ENCODE measurements around the gene ZDHHC11B.
"Not testable (repeated sequence)": the region's sequence is repeated elsewhere in the genome, so short reads cannot be mapped to it uniquely, and the experiment has no call there.

Gene ZDHHC11B

DNA sequence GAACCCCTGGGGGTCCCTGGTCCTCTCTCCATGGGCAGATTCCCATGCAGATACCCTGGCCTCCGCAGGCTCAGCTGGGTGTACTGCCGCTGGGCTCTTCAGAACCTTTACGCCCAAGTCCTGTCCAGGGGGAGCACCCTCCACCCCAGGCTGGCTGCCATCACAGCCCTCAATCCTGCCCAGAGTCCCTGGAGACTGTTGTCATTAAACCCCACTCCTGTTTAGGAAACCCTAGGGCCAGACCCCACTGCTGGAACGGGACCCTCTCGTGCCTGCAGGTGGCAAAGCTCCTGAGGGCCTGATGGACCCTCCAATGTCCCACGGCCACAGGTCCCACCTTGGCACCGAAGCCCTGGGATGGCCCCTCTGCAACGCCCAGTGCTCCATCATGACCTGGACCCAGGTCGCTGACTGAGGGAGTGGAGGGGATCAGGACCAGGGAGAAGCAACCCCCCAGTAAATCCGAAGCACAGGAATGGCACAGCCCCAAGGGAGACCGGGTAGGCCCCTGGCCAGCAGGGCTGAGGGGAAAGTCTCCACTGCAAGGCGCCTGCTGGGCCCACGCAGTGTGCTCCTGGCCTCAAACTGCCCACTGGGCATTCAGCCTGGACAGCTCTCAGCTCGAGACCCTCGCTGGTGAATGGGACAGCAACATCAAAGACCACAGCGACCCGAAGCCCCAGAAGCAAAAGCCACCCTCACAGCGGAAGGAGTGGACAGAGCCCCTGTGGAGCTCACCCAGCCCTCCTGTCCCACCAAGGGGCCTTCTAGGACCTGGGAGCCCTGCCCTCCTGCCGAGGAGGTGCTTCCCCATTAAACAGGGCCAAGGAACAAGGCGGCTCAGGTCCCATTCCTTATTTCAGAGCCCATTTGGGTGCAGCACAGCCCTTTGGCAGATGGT lies 8.3 kb downstream of the ZDHHC11B start:
- Mint-ChIP-seq H3K27me3 (peaks cover 3% of the 10 kb centered on the region), H3K27ac (no peak overlapping the region), H3K36me3 (no peaks in the 10 kb centered on the region), H3K4me1 (no peaks in the 10 kb centered on the region), H3K9me3 (no peaks in the 10 kb centered on the region), H3K4me3 (no peak overlapping the region)

DNA sequence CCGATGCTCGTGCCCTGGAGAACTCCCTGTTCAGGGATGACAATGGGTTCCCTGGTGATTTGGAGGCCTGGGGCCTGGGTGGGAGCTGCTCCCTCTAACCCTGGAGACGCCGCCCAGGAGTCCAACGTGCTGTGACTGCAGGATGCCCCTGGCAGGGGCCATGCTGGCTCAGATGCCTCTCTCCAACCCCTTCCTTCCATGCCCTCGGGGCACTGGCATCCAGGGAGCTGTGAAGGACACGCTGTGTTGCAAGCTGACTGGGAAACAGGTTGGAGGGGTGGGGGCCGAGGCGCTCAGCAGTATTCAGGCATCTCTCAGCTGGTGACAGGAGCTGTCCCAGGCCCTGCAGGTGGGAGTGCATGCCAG lies 9.0 kb downstream of the ZDHHC11B start:
- not testable (repeated sequence) for H3K27me3 Mint-ChIP-seq, H3K4me3 Mint-ChIP-seq, H3K9me3 Mint-ChIP-seq, H3K4me1 Mint-ChIP-seq, H3K36me3 Mint-ChIP-seq, H3K27ac Mint-ChIP-seq

DNA sequence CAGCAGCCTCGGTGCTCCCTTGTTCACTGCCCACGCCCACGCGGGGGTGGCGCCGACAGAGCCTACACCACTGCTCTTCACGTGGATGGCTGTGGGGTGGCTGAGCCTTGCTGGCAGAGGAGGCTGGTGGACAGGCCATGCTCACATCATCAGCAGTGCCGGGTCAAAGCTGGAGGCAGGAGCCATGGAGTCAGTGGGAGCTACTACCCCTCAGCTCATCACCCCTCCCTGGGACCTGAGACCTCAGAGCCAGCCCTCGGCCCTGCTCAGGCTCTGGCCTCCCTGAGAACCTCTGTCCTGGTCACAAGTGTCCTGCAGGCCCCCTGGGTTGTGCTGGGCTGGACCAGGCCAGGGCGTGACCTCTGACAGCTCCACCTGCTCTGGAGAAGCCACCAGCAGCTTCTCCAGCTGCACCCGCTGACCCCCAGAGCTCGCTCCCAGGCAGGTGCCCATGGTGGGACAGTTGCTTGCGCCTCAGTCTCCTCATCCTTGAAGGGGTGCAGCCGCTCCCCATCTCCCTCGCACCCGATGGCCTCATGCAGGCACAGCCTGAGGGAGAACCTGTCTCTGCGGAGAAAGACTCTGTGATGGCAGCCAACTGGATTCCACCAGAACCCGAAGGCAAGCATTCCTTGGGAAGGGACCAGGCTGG lies 9.5 kb downstream of the ZDHHC11B start:
- not testable (repeated sequence) for H3K27me3 Mint-ChIP-seq, H3K9me3 Mint-ChIP-seq, H3K27ac Mint-ChIP-seq, H3K4me3 Mint-ChIP-seq, H3K36me3 Mint-ChIP-seq, H3K4me1 Mint-ChIP-seq

DNA sequence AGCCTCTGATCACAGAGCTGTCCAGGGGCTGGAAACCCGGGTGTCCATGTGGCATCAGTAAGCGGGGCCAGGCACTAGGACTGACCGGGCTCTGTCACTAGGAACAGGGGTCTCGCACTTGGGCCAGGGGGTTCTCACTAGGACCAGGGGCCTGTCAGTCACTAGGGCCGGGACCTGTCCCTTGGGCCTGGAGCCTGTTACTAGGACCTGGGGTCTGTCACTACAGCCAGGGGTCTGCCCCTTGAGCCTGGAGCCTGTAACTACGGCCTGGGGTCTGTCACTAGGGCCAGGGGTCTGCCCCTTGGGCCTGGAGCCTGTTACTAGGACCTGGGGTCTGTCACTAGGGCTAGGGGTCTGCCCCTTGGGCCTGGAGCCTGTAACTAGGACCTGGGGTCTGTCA lies 10.2 kb downstream of the ZDHHC11B start:
- not testable (repeated sequence) for H3K27me3 Mint-ChIP-seq, H3K4me3 Mint-ChIP-seq, H3K9me3 Mint-ChIP-seq, H3K4me1 Mint-ChIP-seq, H3K27ac Mint-ChIP-seq, H3K36me3 Mint-ChIP-seq

DNA sequence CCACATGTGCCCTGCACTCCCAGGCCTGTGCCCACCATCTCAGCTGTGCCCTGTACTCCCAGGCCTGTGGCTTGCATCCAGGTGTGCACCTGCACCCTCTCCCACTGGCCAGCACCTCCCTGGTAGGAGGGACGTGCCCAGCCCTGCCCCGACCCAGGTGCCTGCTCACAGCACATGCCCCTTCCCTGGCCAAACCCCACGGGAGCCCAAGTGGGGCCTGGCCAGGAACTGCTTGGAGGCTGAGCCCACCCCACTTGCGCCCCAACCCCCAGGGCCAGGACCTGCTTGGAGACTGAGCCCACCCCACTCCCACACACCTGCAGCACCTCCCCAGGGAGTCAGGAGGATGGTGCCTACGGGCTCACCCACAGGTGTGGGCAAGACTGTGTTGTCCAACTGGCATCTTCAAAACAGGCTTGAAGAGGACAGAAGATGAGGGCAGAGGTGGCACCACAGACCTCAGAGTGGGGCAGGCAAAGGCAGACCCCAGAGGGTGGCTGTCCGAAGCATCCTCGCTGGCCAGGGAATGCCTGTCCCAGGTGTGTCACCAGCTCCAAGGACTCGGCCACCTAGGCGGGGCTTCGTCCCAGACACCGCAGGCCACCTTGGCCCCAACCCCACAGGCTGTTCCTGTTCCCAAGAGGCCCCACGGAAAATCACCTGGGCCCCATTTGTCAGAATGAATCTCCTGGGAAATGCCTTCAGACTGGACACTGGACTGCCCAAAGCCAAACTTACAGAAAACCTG lies 10.8 kb downstream of the ZDHHC11B start:
- no peak overlapping the region for H3K4me3 Mint-ChIP-seq
- no peaks in the 10 kb centered on the region for H3K9me3 Mint-ChIP-seq
- no peaks in the 10 kb centered on the region for H3K4me1 Mint-ChIP-seq
- no peak overlapping the region for H3K27ac Mint-ChIP-seq
- no peaks in the 10 kb centered on the region for H3K36me3 Mint-ChIP-seq
- H3K27me3 Mint-ChIP-seq, result peaks cover 3% of the 10 kb centered on the region

DNA sequence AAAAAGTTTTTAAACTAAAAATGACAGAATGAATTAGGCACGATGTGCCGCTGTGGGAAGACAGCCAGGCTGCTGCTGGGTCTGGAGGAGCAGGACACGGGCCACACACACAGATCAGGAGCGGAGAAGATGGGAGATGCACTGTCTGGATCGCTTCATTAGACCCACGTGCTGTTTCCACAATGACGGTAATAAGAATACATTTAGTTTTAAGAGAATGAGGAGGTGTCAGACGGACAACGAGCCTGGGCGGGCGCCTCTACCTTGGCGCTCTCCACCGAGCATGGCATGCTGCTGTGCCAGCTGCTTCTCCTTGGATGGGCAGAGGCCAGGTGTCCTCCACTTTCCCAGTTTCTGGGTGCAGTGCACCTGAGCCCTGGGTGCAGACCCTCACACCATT lies 11.6 kb downstream of the ZDHHC11B start:
- not testable (repeated sequence) for H3K27ac Mint-ChIP-seq

DNA sequence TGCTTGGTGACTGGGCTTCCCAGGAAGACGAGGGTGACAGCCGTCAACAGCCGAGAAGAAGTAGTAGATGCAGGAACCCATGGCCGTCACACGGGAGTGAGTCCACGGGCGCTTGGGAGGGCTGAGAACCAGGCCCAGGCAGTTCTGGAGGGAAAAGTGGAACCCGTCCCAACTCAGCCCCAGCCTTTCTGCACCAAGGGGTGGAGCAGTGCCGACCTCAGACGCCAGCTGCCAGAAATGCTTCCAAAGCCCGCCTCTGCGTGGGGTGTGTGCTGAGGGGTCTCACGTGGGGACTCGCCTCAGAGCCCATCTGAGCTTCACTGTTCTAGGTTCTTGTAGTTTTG lies 12.0 kb downstream of the ZDHHC11B start:
- H3K36me3 Mint-ChIP-seq, H3K9me3 Mint-ChIP-seq, H3K4me1 Mint-ChIP-seq, H3K27ac Mint-ChIP-seq, H3K4me3 Mint-ChIP-seq, H3K27me3 Mint-ChIP-seq: not testable (repeated sequence)

More for the DNA sequence above, 11.6 kb downstream of the ZDHHC11B start:
- not testable (repeated sequence) for H3K4me3 Mint-ChIP-seq, H3K27me3 Mint-ChIP-seq, H3K36me3 Mint-ChIP-seq, H3K9me3 Mint-ChIP-seq, H3K4me1 Mint-ChIP-seq

DNA sequence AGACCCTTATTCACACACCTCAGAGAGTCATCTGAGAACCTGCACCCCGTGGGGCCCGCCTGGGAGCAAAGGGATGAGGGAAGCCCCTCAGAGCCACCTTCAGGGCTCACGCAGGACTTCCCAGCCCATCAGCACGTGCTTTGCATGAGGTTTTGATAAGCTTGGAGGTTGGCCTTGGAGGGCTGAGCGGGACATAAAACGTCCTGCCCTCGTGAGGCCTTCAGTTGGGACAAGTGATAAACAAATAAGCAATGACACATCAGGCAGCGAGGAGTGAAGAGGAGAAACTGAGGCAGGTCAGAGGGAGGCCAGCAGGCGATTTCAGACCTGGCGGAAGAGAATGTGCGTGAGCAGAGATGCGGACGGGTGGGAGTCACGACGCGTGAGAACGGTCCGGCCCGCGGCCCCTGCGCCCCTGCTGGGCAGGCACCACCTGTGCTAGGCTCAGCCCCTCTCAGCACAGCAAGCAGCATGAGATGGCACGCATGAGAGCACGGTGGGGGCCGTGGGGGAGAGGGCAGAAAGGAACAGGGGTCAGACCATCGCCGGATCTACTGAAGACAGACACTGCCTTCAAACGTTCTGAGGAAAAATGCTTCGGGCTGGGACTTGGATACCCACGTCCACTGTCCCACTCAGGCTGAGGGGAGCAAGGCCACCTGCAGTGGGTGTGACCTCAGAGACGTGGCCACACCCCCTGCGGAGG lies 12.5 kb downstream of the ZDHHC11B start:
- not testable (repeated sequence) for H3K27me3 Mint-ChIP-seq, H3K4me1 Mint-ChIP-seq, H3K4me3 Mint-ChIP-seq, H3K9me3 Mint-ChIP-seq, H3K27ac Mint-ChIP-seq, H3K36me3 Mint-ChIP-seq

DNA sequence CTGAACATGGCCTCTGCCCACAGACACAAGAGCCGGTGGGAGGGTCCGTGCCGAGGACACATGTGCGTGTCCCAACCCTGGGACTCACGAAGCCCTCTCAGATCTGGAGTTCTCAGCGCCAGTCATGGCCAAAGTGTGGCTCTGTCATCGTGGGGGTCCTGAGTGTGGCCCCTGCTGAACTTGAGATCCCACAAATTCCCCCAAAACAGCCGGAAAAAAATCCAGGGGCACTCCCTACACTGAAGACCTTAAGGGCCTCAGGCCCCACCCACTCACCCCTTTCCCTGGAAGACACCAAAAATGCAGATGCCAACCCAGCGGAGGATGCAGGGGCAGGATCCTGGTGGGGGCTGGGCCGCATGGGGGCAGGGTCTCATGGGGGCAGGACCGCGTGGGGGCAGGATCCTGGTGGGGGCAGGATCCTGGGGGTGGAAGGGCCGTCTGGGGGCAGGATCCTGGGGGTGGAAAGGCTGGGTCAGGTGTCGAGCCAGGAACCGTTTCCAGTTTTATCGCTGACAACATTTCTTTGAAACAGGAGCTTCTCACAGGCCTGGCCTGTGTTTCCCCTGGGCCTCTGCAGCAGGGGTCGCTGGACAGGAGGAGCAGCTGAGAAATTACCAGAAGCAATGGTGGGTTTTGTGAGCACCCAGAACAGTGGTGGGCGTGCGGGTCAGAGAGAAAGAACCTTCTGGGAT lies 13.3 kb downstream of the ZDHHC11B start:
- not testable (repeated sequence) for H3K36me3 Mint-ChIP-seq, H3K27me3 Mint-ChIP-seq, H3K9me3 Mint-ChIP-seq, H3K4me1 Mint-ChIP-seq, H3K4me3 Mint-ChIP-seq, H3K27ac Mint-ChIP-seq

DNA sequence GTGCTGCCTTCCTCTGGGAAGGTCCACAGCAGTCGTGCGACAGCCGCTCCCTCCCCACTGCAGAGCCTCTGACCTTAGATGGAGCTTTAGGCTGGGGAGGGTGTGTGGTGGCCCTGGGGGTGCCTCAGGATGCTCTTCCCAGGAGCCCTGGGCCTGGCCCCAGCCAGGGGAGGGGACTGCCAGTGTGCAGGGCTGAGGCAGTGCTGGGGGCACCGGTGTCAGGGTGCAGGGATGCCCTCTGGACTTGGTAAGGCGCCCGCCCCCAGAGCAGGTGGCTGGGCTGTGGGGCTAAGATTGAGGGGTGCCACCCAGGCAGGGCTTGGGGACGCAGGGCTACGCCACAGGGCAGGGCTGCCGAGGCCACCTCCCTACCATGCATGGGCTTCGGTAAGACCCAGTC lies 13.9 kb downstream of the ZDHHC11B start:
- not testable (repeated sequence) for H3K9me3 Mint-ChIP-seq, H3K27ac Mint-ChIP-seq, H3K36me3 Mint-ChIP-seq, H3K4me3 Mint-ChIP-seq, H3K4me1 Mint-ChIP-seq, H3K27me3 Mint-ChIP-seq

DNA sequence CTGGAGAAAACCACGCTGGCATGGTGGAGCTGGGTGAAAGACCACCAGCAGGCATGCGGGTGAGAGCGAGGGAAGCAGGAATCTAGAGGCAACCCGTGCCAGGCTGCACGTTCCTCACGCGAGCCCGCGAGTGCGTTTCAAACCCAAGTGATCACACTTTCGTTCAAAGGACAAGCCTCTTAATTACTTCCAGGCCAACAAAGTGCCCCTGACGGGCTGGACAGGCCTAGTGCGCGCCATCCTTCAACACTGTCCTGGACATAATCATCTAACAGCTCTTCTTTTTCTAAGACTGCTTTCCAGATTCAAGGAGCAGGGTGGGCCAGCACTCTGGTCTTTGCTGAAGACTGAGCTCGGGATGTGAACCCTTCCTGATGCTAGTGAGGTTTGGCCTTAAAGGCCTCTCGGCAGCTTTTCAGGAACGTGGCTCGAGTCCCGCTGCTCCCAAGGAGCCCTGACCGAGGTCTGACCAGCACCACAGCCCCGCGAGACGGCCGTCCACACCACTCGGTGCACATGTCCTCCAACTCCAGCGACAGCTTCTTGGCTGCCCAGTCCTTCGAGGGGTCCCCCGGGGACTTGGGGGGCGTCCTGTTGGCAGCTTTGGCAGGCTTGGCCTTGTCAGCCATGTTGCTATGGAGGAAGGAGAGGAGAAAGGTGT lies 14.9 kb downstream of the ZDHHC11B start:
- H3K9me3 Mint-ChIP-seq, H3K27ac Mint-ChIP-seq, H3K4me3 Mint-ChIP-seq, H3K36me3 Mint-ChIP-seq, H3K27me3 Mint-ChIP-seq, H3K4me1 Mint-ChIP-seq: not testable (repeated sequence)

DNA sequence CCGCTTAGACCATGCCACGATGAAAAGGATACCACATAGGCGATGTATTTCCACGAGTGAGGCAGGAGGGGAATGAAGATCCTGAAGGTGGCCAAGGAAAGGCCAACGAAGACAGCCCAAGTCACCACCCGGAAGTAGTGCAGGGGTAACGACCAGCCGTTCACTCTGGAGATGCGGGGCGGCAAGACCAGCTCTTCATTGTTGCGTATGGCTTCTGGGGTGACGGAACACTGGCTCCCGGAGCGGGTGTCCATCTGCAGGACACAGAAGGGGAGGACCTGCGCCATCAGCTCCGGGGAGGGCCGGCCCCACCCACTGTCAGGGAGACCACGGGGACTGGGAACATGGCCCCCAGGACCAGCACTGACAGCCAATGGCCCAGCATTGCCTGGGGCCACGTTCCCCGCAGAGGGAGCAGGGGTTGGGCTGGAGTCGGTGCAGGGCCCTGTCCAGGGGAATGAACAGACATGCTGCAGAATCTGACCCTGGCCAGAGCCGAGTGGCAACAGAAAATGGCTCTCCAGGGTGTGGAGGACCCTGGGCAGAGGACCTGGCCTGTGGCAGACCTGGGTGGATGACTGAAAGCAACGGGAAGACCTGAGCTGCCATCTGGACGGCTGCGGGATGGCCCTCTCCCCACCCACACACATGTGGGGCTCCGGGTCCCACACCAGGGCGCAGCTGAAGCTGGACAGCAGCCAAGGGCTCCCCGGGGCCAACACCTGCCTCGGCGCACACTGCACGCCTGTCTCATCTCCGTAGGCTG lies 17.7 kb downstream of the ZDHHC11B start:
- Mint-ChIP-seq H3K36me3 (no peaks in the 10 kb centered on the region), H3K27me3 (no peaks in the 10 kb centered on the region), H3K4me1 (no peaks in the 10 kb centered on the region), H3K27ac (peak overlapping the region; percentile 19), H3K4me3 (no peak overlapping the region), H3K9me3 (no peaks in the 10 kb centered on the region)

DNA sequence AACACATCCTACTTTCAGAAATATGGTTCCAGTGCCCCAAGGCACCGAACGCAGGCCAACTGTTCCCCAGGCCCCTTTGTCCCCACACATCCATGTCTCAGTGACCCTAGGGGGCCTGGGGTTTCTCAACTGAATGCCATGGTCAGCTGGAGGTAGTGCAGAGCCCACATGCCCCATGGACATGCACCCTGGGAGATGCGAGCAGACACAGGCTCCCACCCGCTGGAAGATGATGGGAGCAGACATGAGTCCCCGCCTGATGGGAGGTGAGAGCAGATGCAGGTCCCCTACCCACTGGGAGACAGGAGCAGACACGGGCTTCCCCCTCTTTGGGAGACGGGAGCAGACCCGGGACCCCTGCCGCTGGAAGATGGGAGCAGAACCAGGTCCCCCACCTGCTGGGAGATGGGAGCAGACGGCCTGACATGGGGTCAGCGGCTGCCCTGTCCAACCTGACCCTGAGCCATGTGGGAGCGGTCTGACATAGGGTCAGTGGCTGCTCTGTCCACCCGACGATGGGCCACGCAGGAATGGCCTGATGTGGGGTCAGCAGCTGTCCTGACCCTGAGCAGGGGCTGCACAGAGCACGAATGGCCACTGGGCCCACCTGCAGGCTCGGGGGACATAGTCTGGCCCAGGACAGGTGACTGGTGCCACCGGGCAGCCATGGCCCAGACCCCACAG lies 18.4 kb downstream of the ZDHHC11B start:
- Mint-ChIP-seq H3K27me3 (no peaks in the 10 kb centered on the region), H3K36me3 (no peaks in the 10 kb centered on the region), H3K4me1 (no peaks in the 10 kb centered on the region), H3K9me3 (no peaks in the 10 kb centered on the region), H3K4me3 (no peak overlapping the region), H3K27ac (no peak overlapping the region)
